Fibroblast of lung (primary cell): ENCODE measurements around the gene RERE. TPM values are rescaled to one million over a fixed set of nuclear protein-coding genes. Genes with fewer than 3 reads are reported as not detected.
A peak's percentile ranks its signal among the peaks of the same experiment; 100 is the strongest.

Source experiments
- DNase-seq, 2 donors: peaks; one replicate each; pipeline versions ENCODE4 v3.0.0 to v3.0.0-alpha.2; 2010; ENCODE audit warnings: low read depth in 2 of 2
- H2AFZ ChIP-seq: 2 replicates; pipeline ENCODE4 v1.5.1; 2012; ENCODE audit warnings: low read length, control low read depth, inconsistent platforms
- H3K27ac ChIP-seq: 2 replicates; pipeline ENCODE4 v1.5.1; 2011; ENCODE audit warnings: low read length, control low read depth; ENCODE audit not compliant: insufficient read depth
- H3K27me3 ChIP-seq: 2 replicates; pipeline ENCODE4 v1.5.1; 2011; ENCODE audit warnings: mild to moderate bottlenecking, low read length; ENCODE audit not compliant: control insufficient read depth, insufficient read depth
- H3K36me3 ChIP-seq: 2 replicates; pipeline ENCODE4 v1.5.1; 2011; ENCODE audit warnings: low read length; ENCODE audit not compliant: control insufficient read depth, insufficient read depth
- H3K4me1 ChIP-seq: 2 replicates; pipeline ENCODE4 v1.5.1; 2011; ENCODE audit warnings: low read length; ENCODE audit not compliant: control insufficient read depth, insufficient read depth; ENCODE audit errors: extremely low read depth
- H3K4me2 ChIP-seq: 2 replicates; pipeline ENCODE4 v1.5.1; 2011; ENCODE audit warnings: low read length, control low read depth; ENCODE audit not compliant: insufficient read depth; ENCODE audit errors: extremely low read depth
- H3K4me3 ChIP-seq, 4 experiments: fragments of 200-600 bp in 1 of 4; sonication (generic) in 1 of 4; replicated peaks in 1 of 4; 2 replicates each; pipeline ENCODE4 v1.5.1; 2011 to 2016; ENCODE audit warnings: low read length in 4 of 4, low read depth in 3 of 4, mild to moderate bottlenecking in 3 of 4, control low read depth in 2 of 4, inconsistent platforms in 1 of 4, mixed read lengths in 1 of 4; ENCODE audit not compliant: insufficient read depth in 1 of 4; ENCODE audit errors: control extremely low read depth in 1 of 4
- H3K79me2 ChIP-seq: 2 replicates; pipeline ENCODE4 v1.5.1; 2012; ENCODE audit warnings: mild to moderate bottlenecking, low read length, inconsistent platforms; ENCODE audit not compliant: control insufficient read depth, insufficient read depth
- H3K9ac ChIP-seq: 2 replicates; pipeline ENCODE4 v1.5.1; 2011; ENCODE audit warnings: mild to moderate bottlenecking, low read length, control low read depth; ENCODE audit not compliant: insufficient read depth
- H3K9me3 ChIP-seq: 2 replicates; pipeline ENCODE4 v1.5.1; 2012; ENCODE audit warnings: low read depth, low read length; ENCODE audit not compliant: control insufficient read depth, insufficient read depth
- H4K20me1 ChIP-seq: 2 replicates; pipeline ENCODE4 v1.5.1; 2011; ENCODE audit warnings: low read length; ENCODE audit not compliant: control insufficient read depth, insufficient read depth; ENCODE audit errors: extremely low read depth
- CTCF ChIP-seq, 2 donors: IDR thresholded peaks in 1 of 2; conservative IDR thresholded peaks in 1 of 2; 1 replicate in 1 of 2; 2 replicates in 1 of 2; pipeline ENCODE4 v1.5.1; 2011 to 2012; ENCODE audit warnings: low read length in 2 of 2, control low read depth in 1 of 2, inconsistent platforms in 1 of 2, low read depth in 1 of 2, mild to moderate bottlenecking in 1 of 2
- EZH2 ChIP-seq: IDR thresholded peaks from 2 replicates; pipeline ENCODE4 v1.5.1; 2012; ENCODE audit warnings: low read length, control low read depth, mild to moderate bottlenecking; ENCODE audit errors: missing control alignments
- polyA plus RNA-seq, 2 donors: library from polyadenylated mRNA; depleted of rRNA in 1 of 2; stranded (reverse) in 1 of 2; unstranded in 1 of 2; fragments of >200 nt; gene quantifications; 2 replicates each; pipeline ENCODE4 v1.2.1, GENCODE V29; 2011 to 2012; ENCODE audit warnings: missing spikeins in 1 of 2
- total RNA-seq: library from RNA; depleted of rRNA; stranded (reverse); fragments of >200 nt; gene quantifications from 2 replicates; pipeline ENCODE4 v1.2.1, GENCODE V29; 2014

The RERE gene
- total and polyA plus RNA-seq, 2 donors (not counting 1 experiment from before 2014, with no cell fraction given) = 3.7 to 51.0 TPM

GRCh38 chr1:8813016-8813763 lies 4.2 kb downstream of the RERE start:
- H3K9ac ChIP-seq = no peak overlapping the region
- peak in 1 of 2 donors; percentile 76 for DNase-seq
- H3K27ac ChIP-seq = no peak overlapping the region
- no peak overlapping the region for H2AFZ ChIP-seq
- no peaks in the 10 kb centered on the region for H3K4me1 ChIP-seq
- no peaks in the 10 kb centered on the region for H4K20me1 ChIP-seq
- H3K9me3 ChIP-seq = no peaks in the 10 kb centered on the region
- no peaks in the 10 kb centered on the region for H3K27me3 ChIP-seq
- H3K4me2 ChIP-seq = peak overlapping the region; percentile 17
- no peak overlapping the region for H3K4me3 ChIP-seq
- peaks cover 3% of the 10 kb centered on the region for H3K79me2 ChIP-seq
- no peak for TF ChIP-seq EZH2
- no peaks in the 10 kb centered on the region for H3K36me3 ChIP-seq

GRCh38 chr1:8812081-8812480 lies 5.4 kb downstream of the RERE start:
- H3K79me2 ChIP-seq = peaks cover 3% of the 10 kb centered on the region
- peak in 1 of 2 donors; percentile 31 for DNase-seq
- H2AFZ ChIP-seq = no peak overlapping the region

GRCh38 chr1:8810987-8811386 lies 6.5 kb downstream of the RERE start:
- Histone ChIP-seq H3K9ac (no peak overlapping the region), H3K36me3 (no peaks in the 10 kb centered on the region), H4K20me1 (no peaks in the 10 kb centered on the region), H3K27me3 (no peaks in the 10 kb centered on the region), H3K4me3 (no peak overlapping the region), H2AFZ (no peak overlapping the region), H3K79me2 (peaks cover 3% of the 10 kb centered on the region), H3K9me3 (no peaks in the 10 kb centered on the region), H3K4me2 (no peak overlapping the region), H3K4me1 (no peaks in the 10 kb centered on the region), H3K27ac (no peak overlapping the region)
- no peak for DNase-seq
- no peak for TF ChIP-seq EZH2
- TF ChIP-seq CTCF (conservative IDR thresholded peaks at IDR 0.05 in 1 of 2, IDR thresholded peaks at IDR 0.05 in 1 of 2; ENCODE audit: low read depth in 1 of 2, low read length in 2 of 2) = no peak

More at GRCh38 chr1:8812081-8812480, 5.4 kb downstream of the RERE start:
- no peak overlapping the region for H3K27ac ChIP-seq
- H3K36me3 ChIP-seq = no peaks in the 10 kb centered on the region
- no peak overlapping the region for H3K4me2 ChIP-seq
- no peak overlapping the region for H3K4me3 ChIP-seq
- H3K4me1 ChIP-seq = no peaks in the 10 kb centered on the region
- no peaks in the 10 kb centered on the region for H3K27me3 ChIP-seq
- H3K9me3 ChIP-seq = no peaks in the 10 kb centered on the region
- no peak overlapping the region for H3K9ac ChIP-seq
- TF ChIP-seq EZH2 (no peak), CTCF (conservative IDR thresholded peaks at IDR 0.05 in 1 of 2, IDR thresholded peaks at IDR 0.05 in 1 of 2; ENCODE audit: low read depth in 1 of 2, low read length in 2 of 2) (no peak)
- no peaks in the 10 kb centered on the region for H4K20me1 ChIP-seq
